IMR-90 (cell line): ENCODE data around the gene ZNF711. TPM values are rescaled to one million over a fixed set of nuclear protein-coding genes. Genes with fewer than 3 reads are reported as not detected.

Experiments
- ATAC-seq: fragments of 200-7000 bp; cut with Tn5 transposase; 2 replicates; pipeline ENCODE4 v1.9.1; 2020; ENCODE audit warnings: low read depth, mild to moderate bottlenecking, moderate library complexity
- BruUV-seq: library from RNA; stranded (reverse); fragments of 400-500 nt; replicated peaks from 2 replicates; lab custom pipeline; 2021; lab: Mats Ljungman, UMichigan
- CTCF ChIA-PET: fragments of 300-600 bp; formaldehyde crosslinking; extraction: SDS; loops from one replicate; lab custom pipeline; 2021; ENCODE audit warnings: antibody characterized with exemption; lab: Yijun Ruan, JAX
- POLR2A ChIA-PET: fragments of 300-600 bp; sonication (Branson Sonifier 250); formaldehyde crosslinking; loops from one replicate; lab custom pipeline; 2022; ENCODE audit warnings: antibody characterized with exemption; ENCODE audit not compliant: unreplicated experiment; lab: Charles Lee
- DNase-seq: peaks from one replicate; pipeline ENCODE4 v3.0.0; 2013
- H2AFZ ChIP-seq: replicated peaks from 2 replicates; pipeline ENCODE3; 2013; ENCODE audit warnings: low read length, mild to moderate bottlenecking; ENCODE audit not compliant: poor library complexity
- H2AK5ac ChIP-seq: 2 replicates; pipeline ENCODE4 v1.6.1; 2013; ENCODE audit warnings: low read depth, low read length, inconsistent platforms
- H2AK9ac ChIP-seq: replicated peaks from 2 replicates; pipeline ENCODE3; 2013; ENCODE audit warnings: mild to moderate bottlenecking, low read depth, low read length, moderate library complexity; ENCODE audit not compliant: poor library complexity
- H2BK120ac ChIP-seq: 2 replicates; pipeline ENCODE4 v1.6.1; 2013; ENCODE audit warnings: low read depth, low read length, inconsistent platforms
- H2BK15ac ChIP-seq: 3 replicates; pipeline ENCODE4 v1.6.1; 2013; ENCODE audit warnings: low read depth, low read length, inconsistent platforms
- H2BK20ac ChIP-seq: 2 replicates; pipeline ENCODE4 v1.6.1; 2013; ENCODE audit warnings: low read depth, mild to moderate bottlenecking, inconsistent platforms, low read length, moderate library complexity
- H2BK5ac ChIP-seq: 2 replicates; pipeline ENCODE4 v1.6.1; 2013; ENCODE audit warnings: mild to moderate bottlenecking, low read depth, low read length, inconsistent platforms; ENCODE audit not compliant: poor library complexity, severe bottlenecking
- H3K14ac ChIP-seq: replicated peaks from 2 replicates; pipeline ENCODE4 v1.6.1; 2013; ENCODE audit warnings: low read depth, low read length, inconsistent platforms
- H3K18ac ChIP-seq: 2 replicates; pipeline ENCODE4 v1.6.1; 2013; ENCODE audit warnings: low read depth, low read length, control low read depth
- H3K23ac ChIP-seq: 2 replicates; pipeline ENCODE4 v1.6.1; 2013; ENCODE audit warnings: low read depth, low read length, inconsistent platforms
- H3K27ac ChIP-seq: 2 replicates; pipeline ENCODE4 v1.5.1; 2013; ENCODE audit warnings: mild to moderate bottlenecking, control low read depth, low read length; ENCODE audit not compliant: insufficient read depth
- H3K27me3 ChIP-seq: 2 replicates; pipeline ENCODE4 v1.6.1; 2013; ENCODE audit warnings: low read length; ENCODE audit not compliant: control insufficient read depth, insufficient read depth
- H3K36me3 ChIP-seq: 2 replicates; pipeline ENCODE4 v1.6.1; 2013; ENCODE audit warnings: low read length, mixed read lengths; ENCODE audit not compliant: control insufficient read depth, insufficient read depth
- H3K4ac ChIP-seq: 2 replicates; pipeline ENCODE4 v1.6.1; 2013; ENCODE audit warnings: low read depth, low read length, inconsistent platforms
- H3K4me1 ChIP-seq: 2 replicates; pipeline ENCODE4 v1.6.1; 2013; ENCODE audit warnings: low read length, mixed read lengths; ENCODE audit not compliant: control insufficient read depth, insufficient read depth
- H3K4me2 ChIP-seq: 2 replicates; pipeline ENCODE4 v1.6.1; 2013; ENCODE audit warnings: low read depth, mild to moderate bottlenecking, control low read depth, low read length, moderate library complexity
- H3K4me3 ChIP-seq: 2 replicates; pipeline ENCODE4 v1.5.1; 2013; ENCODE audit warnings: low read depth, mild to moderate bottlenecking, control low read depth, low read length, moderate library complexity; ENCODE audit not compliant: insufficient read depth
- H3K56ac ChIP-seq: 2 replicates; pipeline ENCODE4 v1.6.1; 2013; ENCODE audit warnings: low read length, inconsistent platforms; ENCODE audit not compliant: insufficient read depth; ENCODE audit errors: extremely low read depth
- H3K79me1 ChIP-seq, 2 experiments: 2 replicates each; pipeline ENCODE4 v1.6.1; 2013; ENCODE audit warnings: low read length in 2 of 2, inconsistent platforms in 1 of 2, low read depth in 1 of 2
- H3K9ac ChIP-seq: 2 replicates; pipeline ENCODE4 v1.6.1; 2013; ENCODE audit warnings: low read depth, low read length, control low read depth
- H3K9me1 ChIP-seq: 2 replicates; pipeline ENCODE4 v1.6.1; 2013; ENCODE audit warnings: low read length, inconsistent platforms; ENCODE audit not compliant: insufficient read depth
- H3K9me3 ChIP-seq: 2 replicates; pipeline ENCODE4 v1.6.1; 2013; ENCODE audit warnings: low read length; ENCODE audit not compliant: control insufficient read depth, insufficient read depth
- H4K20me1 ChIP-seq: 2 replicates; pipeline ENCODE4 v1.6.1; 2013; ENCODE audit warnings: low read length, inconsistent platforms; ENCODE audit not compliant: insufficient read depth
- H4K5ac ChIP-seq: 2 replicates; pipeline ENCODE4 v1.6.1; 2013; ENCODE audit warnings: mild to moderate bottlenecking, low read depth, low read length, control low read depth
- H4K8ac ChIP-seq, 2 experiments: 2 replicates each; pipeline ENCODE4 v1.6.1; 2013; ENCODE audit warnings: low read depth in 2 of 2, low read length in 2 of 2, control low read depth in 1 of 2, inconsistent platforms in 1 of 2
- H4K91ac ChIP-seq: 2 replicates; pipeline ENCODE4 v1.6.1; 2013; ENCODE audit warnings: low read depth, low read length, inconsistent platforms; ENCODE audit not compliant: insufficient read depth
- CEBPB ChIP-seq: IDR thresholded peaks from 2 replicates; pipeline ENCODE4 v1.6.1; 2012; ENCODE audit warnings: low read depth, low read length, improper control_type of control experiment
- FOS ChIP-seq: fragments of 150-350 bp; IDR thresholded peaks from 2 replicates; pipeline ENCODE4 v1.6.1; 2016; ENCODE audit warnings: low read depth, low read length
- MAZ ChIP-seq: IDR thresholded peaks from 2 replicates; pipeline ENCODE4 v1.6.1; 2012; ENCODE audit warnings: low read depth, mild to moderate bottlenecking, low read length, improper control_type of control experiment, moderate library complexity, borderline replicate concordance
- NFE2L2 ChIP-seq: fragments of 150-350 bp; IDR thresholded peaks from 2 replicates; pipeline ENCODE4 v1.6.1; 2016; ENCODE audit warnings: low read depth, mild to moderate bottlenecking, low read length
- RCOR1 ChIP-seq: IDR thresholded peaks from 2 replicates; pipeline ENCODE4 v1.6.1; 2012; ENCODE audit warnings: mild to moderate bottlenecking, low read length, improper control_type of control experiment; ENCODE audit not compliant: insufficient replicate concordance
- SMC3 ChIP-seq: fragments of 150-350 bp; IDR thresholded peaks from 2 replicates; pipeline ENCODE4 v1.6.1; 2016; ENCODE audit warnings: low read depth, mild to moderate bottlenecking, antibody characterized with exemption, low read length, moderate library complexity
- WGBS, 2 experiments: methylation state at CpG; one replicate each; pipeline versions ENCODE4 v1.1.5 to v1.1.7; 2013; ENCODE audit warnings: missing lambda C conversion rate in 2 of 2; ENCODE audit not compliant: insufficient read length in 1 of 2; ENCODE audit errors: extremely low coverage in 2 of 2; 5-methylcytosine and 5-hydroxymethylcytosine counted together
- dilution Hi-C: fragments of 300-500 bp; cut with HindIII; formaldehyde crosslinking; loops from one replicate; pipeline ENCODE4 v1.14.3; 2018; ENCODE audit warnings: low sequenced_read_pairs; ENCODE audit not compliant: unreplicated experiment
- in situ Hi-C: fragments of 300-500 bp; cut with MboI; formaldehyde crosslinking; loops from 3 replicates; pipeline ENCODE4 v1.14.3; 2019; ENCODE audit warnings: low sequenced_read_pairs, inconsistent platforms, mixed read lengths
- intact Hi-C: fragments of 100-400 bp; cut with micrococcal nuclease; formaldehyde crosslinking; loops from 2 replicates; pipeline ENCODE4 v1.10.0; 2022
- polyA plus RNA-seq, 3 experiments: library from polyadenylated mRNA; depleted of rRNA; stranded (reverse); fragments of >200 nt; gene quantifications; 2 replicates each; pipeline ENCODE4 v1.2.3, GENCODE V29; 2012; ENCODE audit warnings: low replicate concordance in 1 of 3
- total RNA-seq: library from RNA; depleted of rRNA; stranded (reverse); fragments of >200 nt; gene quantifications from 2 replicates; pipeline ENCODE4 v1.2.3, GENCODE V29; 2012
- TF ChIP-seq, protein P1 (sequence below): conservative IDR thresholded peaks from 2 replicates; pipeline ENCODE4 v1.5.1; 2012; ENCODE audit warnings: mild to moderate bottlenecking, low read depth, low read length, improper control_type of control experiment

ZNF711 gene
- total and polyA plus RNA-seq, 2 of the 4 experiments (the other 2 are of a cell fraction) = 2.3 to 2.9 TPM

- no peak overlapping the region for H4K8ac ChIP-seq
- BruUV-seq = no TSS peak
These were observed 27.8 kb upstream of the ZNF711 start for GRCh38 chrX:85215946-85216345.

More at GRCh38 chrX:85215946-85216345, 27.8 kb upstream of the ZNF711 start:
- H2AFZ ChIP-seq = no peak overlapping the region
- no peaks in the 10 kb centered on the region for H3K27me3 ChIP-seq
- dilution Hi-C loops = no loop called here
- H3K36me3 ChIP-seq = no peaks in the 10 kb centered on the region
- WGBS, 2 experiments = no CpG with 5 or more reads among the region's 1 CpG
- H3K9me1 ChIP-seq = no peaks in the 10 kb centered on the region
- no peaks in the 10 kb centered on the region for H3K9me3 ChIP-seq
- no peaks in the 10 kb centered on the region for H3K4me1 ChIP-seq
- H2BK5ac ChIP-seq = no peak overlapping the region
- ATAC-seq (no peak), DNase-seq (no peak)
- H3K18ac ChIP-seq = no peak overlapping the region
- H3K14ac ChIP-seq = no peak overlapping the region
- H3K4me2 ChIP-seq = no peak overlapping the region
- no peak overlapping the region for H4K91ac ChIP-seq
- H3K27ac ChIP-seq = no peak overlapping the region
- no peak overlapping the region for H2AK9ac ChIP-seq
- POLR2A ChIA-PET = no interaction called here
- H2BK15ac ChIP-seq = no peak overlapping the region
- TF ChIP-seq CEBPB = no peak
- no peak for TF ChIP-seq SMC3
- no peak for TF ChIP-seq RCOR1
- no peak for TF ChIP-seq FOS
- TF ChIP-seq, protein P1, sequence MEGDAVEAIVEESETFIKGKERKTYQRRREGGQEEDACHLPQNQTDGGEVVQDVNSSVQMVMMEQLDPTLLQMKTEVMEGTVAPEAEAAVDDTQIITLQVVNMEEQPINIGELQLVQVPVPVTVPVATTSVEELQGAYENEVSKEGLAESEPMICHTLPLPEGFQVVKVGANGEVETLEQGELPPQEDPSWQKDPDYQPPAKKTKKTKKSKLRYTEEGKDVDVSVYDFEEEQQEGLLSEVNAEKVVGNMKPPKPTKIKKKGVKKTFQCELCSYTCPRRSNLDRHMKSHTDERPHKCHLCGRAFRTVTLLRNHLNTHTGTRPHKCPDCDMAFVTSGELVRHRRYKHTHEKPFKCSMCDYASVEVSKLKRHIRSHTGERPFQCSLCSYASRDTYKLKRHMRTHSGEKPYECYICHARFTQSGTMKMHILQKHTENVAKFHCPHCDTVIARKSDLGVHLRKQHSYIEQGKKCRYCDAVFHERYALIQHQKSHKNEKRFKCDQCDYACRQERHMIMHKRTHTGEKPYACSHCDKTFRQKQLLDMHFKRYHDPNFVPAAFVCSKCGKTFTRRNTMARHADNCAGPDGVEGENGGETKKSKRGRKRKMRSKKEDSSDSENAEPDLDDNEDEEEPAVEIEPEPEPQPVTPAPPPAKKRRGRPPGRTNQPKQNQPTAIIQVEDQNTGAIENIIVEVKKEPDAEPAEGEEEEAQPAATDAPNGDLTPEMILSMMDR = no peak
- TF ChIP-seq MAZ = no peak
- TF ChIP-seq NFE2L2 = no peak
- no peak overlapping the region for H3K9ac ChIP-seq
- no peak overlapping the region for H2BK20ac ChIP-seq
- H3K4ac ChIP-seq = no peak overlapping the region
- no peak overlapping the region for H3K23ac ChIP-seq
- H3K79me1 ChIP-seq = no peaks in the 10 kb centered on the region
- in situ Hi-C loops = no loop called here
- no peaks in the 10 kb centered on the region for H4K20me1 ChIP-seq
- intact Hi-C loops = loop anchor here (10.0 kb wide), 1 partner anchor 59 kb away; no protein-coding TSS in a partner anchor
- H4K5ac ChIP-seq = no peak overlapping the region
- no peak overlapping the region for H3K4me3 ChIP-seq
- no peak overlapping the region for H2AK5ac ChIP-seq
- H2BK120ac ChIP-seq = no peak overlapping the region
- H3K56ac ChIP-seq = no peak overlapping the region
- CTCF ChIA-PET = no interaction called here
